Measurements from ENCODE around the gene SAPCD2.

- no peak for TF ChIP-seq POLR2AphosphoS5 (IDR thresholded peaks at IDR 0.05; ENCODE audit: low read depth, low read length)
- TF ChIP-seq POLR2A (IDR thresholded peaks at IDR 0.05; ENCODE audit: low read depth, low read length), result no peak
Measured at GRCh38 chr9:137031904-137032640, 38.3 kb downstream of the SAPCD2 start, which contains the start of gene FUT7.

Measured in GM12892 (cell line).